Kidney (tissue), 14 donors: ENCODE data around the gene SYT15. TPM values are rescaled to one million over a fixed set of nuclear protein-coding genes. Genes with fewer than 3 reads are reported as not detected.
A peak's percentile ranks its signal among the peaks of the same experiment; 100 is the strongest.

ENCODE experiments used
- DNase-seq, 5 donors: peaks; one replicate each; pipeline ENCODE4 v3.0.0-alpha.2; 2013 to 2020
- FAIRE-seq: peaks from 2 replicates; lab custom pipeline; 2012; peaks lifted over from hg19 to GRCh38; lab: Jason Lieb, UNC
- H3K27ac ChIP-seq, 2 donors: one replicate each; pipeline ENCODE4 v1.7.0; 2013; ENCODE audit warnings: low read depth in 2 of 2, low read length in 2 of 2, inconsistent platforms in 1 of 2
- H3K27me3 ChIP-seq: one replicate; pipeline ENCODE4 v1.7.1; 2013; ENCODE audit warnings: low read length, inconsistent platforms; ENCODE audit not compliant: control insufficient read depth, insufficient read depth
- H3K36me3 ChIP-seq, 3 donors: one replicate each; pipeline versions ENCODE4 v1.7.0 to v1.7.1; 2013; ENCODE audit warnings: low read length in 3 of 3, control low read depth in 1 of 3, inconsistent platforms in 1 of 3; ENCODE audit not compliant: insufficient read depth in 3 of 3, control insufficient read depth in 2 of 3
- H3K4me1 ChIP-seq, 3 donors: one replicate each; pipeline versions ENCODE4 v1.7.0 to v1.7.1; 2013; ENCODE audit warnings: low read length in 3 of 3, inconsistent platforms in 1 of 3, low read depth in 1 of 3; ENCODE audit not compliant: control insufficient read depth in 2 of 3, insufficient read depth in 2 of 3
- H3K4me3 ChIP-seq, 3 donors: one replicate each; pipeline versions ENCODE4 v1.7.0 to v1.8.1; 2013; ENCODE audit warnings: low read length in 3 of 3, control low read depth in 1 of 3, inconsistent platforms in 1 of 3
- H3K9ac ChIP-seq, 3 donors: one replicate each; pipeline versions ENCODE4 v1.7.0 to v1.7.1; 2013; ENCODE audit warnings: low read length in 3 of 3, control low read depth in 1 of 3, inconsistent platforms in 1 of 3
- H3K9me3 ChIP-seq, 3 donors: one replicate each; pipeline versions ENCODE4 v1.7.0 to v1.7.1; 2013; ENCODE audit warnings: low read length in 3 of 3, control low read depth in 1 of 3, inconsistent platforms in 1 of 3; ENCODE audit not compliant: control insufficient read depth in 2 of 3, insufficient read depth in 1 of 3
- intact Hi-C: fragments of 100-400 bp; cut with DNase I; formaldehyde crosslinking; loops from one replicate; pipeline ENCODE4 v1.11.1; 2022
- polyA plus RNA-seq: library from polyadenylated mRNA; stranded (reverse); fragments of 350-450 nt; fragmentation: Illumina TruSeq; extraction: RNeasy Lipid Tissue Mini Kit (QIAGEN cat#74804); gene quantifications from one replicate; pipeline ENCODE4 v1.2.3, GENCODE V29; 2014; ENCODE audit warnings: low read depth, low replicate concordance; ENCODE audit not compliant: insufficient read depth
- total RNA-seq: library from RNA; stranded (reverse); fragmentation: NEBNext Ultra II Directional; extraction: Animal tissue kit (Norgen Biotek cat#: 25700); gene quantifications from one replicate; pipeline ENCODE4 v1.2.1, GENCODE V29; 2021
- TF ChIP-seq, protein P1 (sequence below): IDR thresholded peaks from 3 replicates; pipeline ENCODE4 v1.5.1; 2012; ENCODE audit warnings: mild to moderate bottlenecking, moderate library complexity, borderline replicate concordance; ENCODE audit not compliant: insufficient read depth; ENCODE audit errors: extremely low read depth
- donor health status: control.
- donor health status: control.
- donor health status: control.
- donor health status: control.
- donor health status: control.
- donor health status: DM: yes; HTN: yes; CAD: no.
- donor health status: Normal renal cell carcinoma (clear cell type).

SYT15 gene
- total and polyA plus RNA-seq, 2 donors from 2014 or later = 2.1 to 12.7 TPM

DNA sequence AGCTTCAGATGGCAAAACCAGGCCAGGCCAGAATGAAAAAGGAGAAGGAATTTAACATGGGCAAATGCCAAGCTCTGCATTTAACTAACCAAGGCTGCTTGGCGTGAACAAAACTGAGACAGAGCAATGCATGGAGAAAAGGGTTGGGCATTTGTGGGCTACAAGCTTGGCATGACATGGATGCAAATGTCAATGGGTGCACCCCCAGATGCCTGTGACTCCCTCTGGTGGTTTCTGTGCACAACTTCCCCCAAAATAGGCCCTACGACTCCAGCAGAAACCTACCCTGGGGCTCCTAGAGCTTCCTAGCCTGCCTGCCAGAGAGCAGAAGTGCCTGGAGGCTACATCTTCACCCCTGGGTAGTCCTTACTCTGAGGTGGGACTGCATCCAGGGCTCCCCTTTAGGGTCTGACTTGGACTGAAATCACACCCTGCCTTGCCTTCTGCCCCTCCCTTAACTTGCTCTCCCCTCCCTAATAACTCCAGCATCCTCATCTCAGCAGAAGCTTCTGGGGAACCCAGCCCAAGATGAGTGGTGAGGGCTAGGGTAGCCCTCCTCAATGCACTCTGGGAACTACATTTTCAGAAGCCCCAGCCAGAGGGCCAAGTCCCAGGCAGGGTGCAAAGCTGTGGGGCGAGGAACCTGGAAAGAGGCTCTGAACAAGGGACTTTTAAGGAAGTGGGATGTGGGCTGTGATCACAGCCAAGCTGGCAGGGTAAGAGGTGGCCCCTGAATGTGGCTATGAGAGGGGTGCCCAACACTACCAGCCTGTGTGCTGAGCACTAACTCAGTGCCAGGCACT, 33.7 kb upstream of the SYT15 start:
- Histone ChIP-seq H3K4me3 (no peak overlapping the region), H3K4me1 (peaks cover 2 to 4% (median 3%) of the 10 kb centered on the region in 3 donors), H3K27me3 (no peaks in the 10 kb centered on the region), H3K27ac (no peak overlapping the region), H3K9ac (no peak overlapping the region), H3K9me3 (no peaks in the 10 kb centered on the region), H3K36me3 (no peaks in the 10 kb centered on the region)
- intact Hi-C loops = no loop called here
- TF ChIP-seq, protein P1, sequence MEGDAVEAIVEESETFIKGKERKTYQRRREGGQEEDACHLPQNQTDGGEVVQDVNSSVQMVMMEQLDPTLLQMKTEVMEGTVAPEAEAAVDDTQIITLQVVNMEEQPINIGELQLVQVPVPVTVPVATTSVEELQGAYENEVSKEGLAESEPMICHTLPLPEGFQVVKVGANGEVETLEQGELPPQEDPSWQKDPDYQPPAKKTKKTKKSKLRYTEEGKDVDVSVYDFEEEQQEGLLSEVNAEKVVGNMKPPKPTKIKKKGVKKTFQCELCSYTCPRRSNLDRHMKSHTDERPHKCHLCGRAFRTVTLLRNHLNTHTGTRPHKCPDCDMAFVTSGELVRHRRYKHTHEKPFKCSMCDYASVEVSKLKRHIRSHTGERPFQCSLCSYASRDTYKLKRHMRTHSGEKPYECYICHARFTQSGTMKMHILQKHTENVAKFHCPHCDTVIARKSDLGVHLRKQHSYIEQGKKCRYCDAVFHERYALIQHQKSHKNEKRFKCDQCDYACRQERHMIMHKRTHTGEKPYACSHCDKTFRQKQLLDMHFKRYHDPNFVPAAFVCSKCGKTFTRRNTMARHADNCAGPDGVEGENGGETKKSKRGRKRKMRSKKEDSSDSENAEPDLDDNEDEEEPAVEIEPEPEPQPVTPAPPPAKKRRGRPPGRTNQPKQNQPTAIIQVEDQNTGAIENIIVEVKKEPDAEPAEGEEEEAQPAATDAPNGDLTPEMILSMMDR = no peak
- peak in 2 of 5 donors; percentile 45 to 52 for DNase-seq
- FAIRE-seq = no peak

DNA sequence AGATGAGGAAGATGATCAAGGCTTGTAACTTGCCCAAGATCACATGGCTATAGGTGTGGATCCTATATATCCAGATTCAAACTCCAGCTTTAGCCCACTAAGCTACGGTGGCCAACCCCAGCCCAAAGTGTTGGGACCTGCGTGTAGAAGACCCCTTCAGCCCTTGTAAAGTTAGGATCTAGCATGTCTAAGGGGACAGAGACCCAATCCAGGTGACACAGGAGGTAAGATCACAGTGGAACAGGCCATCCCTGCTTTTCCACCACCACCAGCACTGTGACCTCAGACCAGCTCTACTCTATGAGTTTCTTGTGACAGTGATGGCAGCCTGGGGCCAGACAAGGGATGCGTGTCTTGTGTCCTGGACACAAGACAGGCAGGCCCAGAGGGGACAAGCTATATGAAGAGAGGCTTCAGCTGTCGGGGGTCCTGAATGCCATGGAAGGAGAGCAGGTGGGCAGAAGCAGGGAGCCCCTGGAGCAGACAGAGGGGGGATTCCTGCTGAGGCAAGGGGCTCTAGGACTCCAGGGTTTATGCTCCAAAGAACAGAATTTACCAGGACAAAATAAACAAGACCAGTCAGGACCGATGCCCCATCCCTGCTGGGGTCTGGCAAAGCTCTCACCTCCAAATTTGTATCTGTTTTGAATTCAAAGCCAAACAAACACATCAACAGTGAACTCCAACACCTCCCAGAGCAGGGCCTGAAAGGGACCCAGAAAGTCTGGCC, 32.9 kb upstream of the SYT15 start:
- H3K27ac ChIP-seq = no peak overlapping the region
- intact Hi-C loops = no loop called here
- no peak for FAIRE-seq
- no peak overlapping the region for H3K4me3 ChIP-seq
- DNase-seq = peak in 2 of 5 donors; percentile 47 to 48
- H3K36me3 ChIP-seq = no peaks in the 10 kb centered on the region
- H3K27me3 ChIP-seq = no peaks in the 10 kb centered on the region
- no peaks in the 10 kb centered on the region for H3K9me3 ChIP-seq
- TF ChIP-seq, protein P1 = no peak
- H3K4me1 ChIP-seq = no peaks in the 10 kb centered on the region
- H3K9ac ChIP-seq = no peak overlapping the region

DNA sequence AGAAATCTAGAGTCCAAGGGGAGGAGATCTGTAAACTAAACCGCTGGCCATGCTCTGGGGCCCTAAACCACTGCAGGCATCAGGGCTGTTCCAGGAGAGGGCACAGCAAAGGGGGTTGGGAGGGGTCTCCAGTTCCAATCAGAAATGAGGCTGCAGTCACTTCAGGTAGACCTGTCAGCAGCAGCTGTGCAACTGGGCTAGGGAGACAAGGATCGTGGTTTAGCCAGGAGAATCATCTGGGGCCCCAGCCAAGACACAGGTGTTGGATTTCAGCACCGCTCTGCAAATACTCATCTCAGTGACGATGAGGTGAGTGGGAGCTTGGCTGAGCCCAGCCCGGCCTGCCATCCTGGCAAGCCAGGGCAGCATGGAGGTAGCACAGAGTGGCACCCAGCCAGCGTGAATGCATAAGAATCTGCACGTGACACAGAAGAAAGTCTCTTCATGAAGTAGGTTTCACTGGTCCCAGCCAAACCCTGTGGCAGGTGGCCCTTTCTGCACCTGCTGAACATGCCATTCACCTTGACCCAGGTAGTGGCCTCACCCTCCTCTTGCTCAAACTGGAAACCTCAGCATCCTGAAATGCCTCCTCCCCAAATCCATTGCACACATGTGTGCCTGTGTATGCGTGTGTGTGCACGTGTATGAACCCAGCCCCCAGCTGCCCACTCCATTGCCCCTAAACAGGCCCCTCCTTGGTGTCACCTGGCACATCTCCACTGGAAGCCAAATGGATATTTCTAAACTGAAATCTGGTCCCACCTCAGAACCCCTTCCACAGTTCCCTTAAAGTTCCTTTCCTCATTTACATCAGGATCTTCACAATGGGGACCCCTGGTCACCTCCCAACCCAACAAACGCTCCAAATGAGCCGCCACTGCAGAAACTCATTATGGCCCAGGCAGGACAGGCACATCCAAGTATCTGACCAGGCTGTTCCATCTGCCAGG, 32.1 kb upstream of the SYT15 start:
- DNase-seq = peak in 2 of 5 donors; percentile 50 to 70
- H3K27ac ChIP-seq = no peak overlapping the region
- intact Hi-C loops = no loop called here

More for the DNA sequence above, 32.1 kb upstream of the SYT15 start:
- Histone ChIP-seq H3K4me1 (no peaks in the 10 kb centered on the region), H3K9ac (no peak overlapping the region), H3K27me3 (no peaks in the 10 kb centered on the region), H3K36me3 (no peaks in the 10 kb centered on the region), H3K9me3 (no peaks in the 10 kb centered on the region), H3K4me3 (no peak overlapping the region)
- TF ChIP-seq, protein P1 = no peak
- no peak for FAIRE-seq
